ENCODE results near the gene USP38. TPM values are rescaled to one million over a fixed set of nuclear protein-coding genes. Genes with fewer than 3 reads are reported as not detected.
"Not testable (repeated sequence)": the region's sequence is repeated elsewhere in the genome, so short reads cannot be mapped to it uniquely, and the experiment has no call there.

The USP38 gene, protein sequence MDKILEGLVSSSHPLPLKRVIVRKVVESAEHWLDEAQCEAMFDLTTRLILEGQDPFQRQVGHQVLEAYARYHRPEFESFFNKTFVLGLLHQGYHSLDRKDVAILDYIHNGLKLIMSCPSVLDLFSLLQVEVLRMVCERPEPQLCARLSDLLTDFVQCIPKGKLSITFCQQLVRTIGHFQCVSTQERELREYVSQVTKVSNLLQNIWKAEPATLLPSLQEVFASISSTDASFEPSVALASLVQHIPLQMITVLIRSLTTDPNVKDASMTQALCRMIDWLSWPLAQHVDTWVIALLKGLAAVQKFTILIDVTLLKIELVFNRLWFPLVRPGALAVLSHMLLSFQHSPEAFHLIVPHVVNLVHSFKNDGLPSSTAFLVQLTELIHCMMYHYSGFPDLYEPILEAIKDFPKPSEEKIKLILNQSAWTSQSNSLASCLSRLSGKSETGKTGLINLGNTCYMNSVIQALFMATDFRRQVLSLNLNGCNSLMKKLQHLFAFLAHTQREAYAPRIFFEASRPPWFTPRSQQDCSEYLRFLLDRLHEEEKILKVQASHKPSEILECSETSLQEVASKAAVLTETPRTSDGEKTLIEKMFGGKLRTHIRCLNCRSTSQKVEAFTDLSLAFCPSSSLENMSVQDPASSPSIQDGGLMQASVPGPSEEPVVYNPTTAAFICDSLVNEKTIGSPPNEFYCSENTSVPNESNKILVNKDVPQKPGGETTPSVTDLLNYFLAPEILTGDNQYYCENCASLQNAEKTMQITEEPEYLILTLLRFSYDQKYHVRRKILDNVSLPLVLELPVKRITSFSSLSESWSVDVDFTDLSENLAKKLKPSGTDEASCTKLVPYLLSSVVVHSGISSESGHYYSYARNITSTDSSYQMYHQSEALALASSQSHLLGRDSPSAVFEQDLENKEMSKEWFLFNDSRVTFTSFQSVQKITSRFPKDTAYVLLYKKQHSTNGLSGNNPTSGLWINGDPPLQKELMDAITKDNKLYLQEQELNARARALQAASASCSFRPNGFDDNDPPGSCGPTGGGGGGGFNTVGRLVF
- total RNA-seq (2014; rRNA removed; shearing (Covaris generic); ENCODE audit: low replicate concordance), result 16.6 and 31.3 TPM in 2 replicates

DNA sequence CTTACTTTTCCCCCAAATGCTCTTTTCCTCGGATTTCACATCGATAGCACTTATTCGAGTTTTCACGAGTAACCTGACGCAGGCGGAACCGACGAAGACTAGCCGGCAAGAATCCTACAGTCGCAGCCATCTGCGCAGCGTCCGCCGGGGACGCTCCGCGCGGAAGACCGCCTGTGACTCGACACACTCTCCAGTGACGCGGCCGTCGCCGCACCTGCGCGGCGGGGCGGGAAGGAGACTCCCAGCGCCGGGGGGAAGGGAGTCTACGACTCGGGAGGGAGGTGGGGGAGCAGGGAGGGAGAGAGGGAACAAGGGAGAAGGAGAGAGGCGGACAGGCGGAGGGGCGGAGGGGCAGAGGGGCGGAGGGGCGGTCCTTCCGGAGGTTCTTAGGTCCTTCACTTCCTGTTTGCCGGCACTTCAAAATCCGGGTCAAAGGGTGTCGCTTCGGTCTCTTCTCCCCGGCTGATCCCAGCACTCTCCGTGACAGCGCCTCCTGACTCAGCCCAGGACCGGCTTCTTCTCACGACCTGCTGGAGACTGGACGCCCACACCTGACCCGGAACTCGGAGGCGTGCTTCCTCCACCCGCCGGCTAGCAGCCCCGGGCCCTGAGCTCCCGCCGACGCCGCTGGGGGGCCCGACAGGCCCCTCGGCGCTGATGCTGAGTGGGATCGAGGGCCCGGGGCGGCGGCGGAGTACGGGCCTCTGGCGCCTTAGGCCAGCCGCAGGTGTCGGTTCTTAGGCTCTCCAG, at the start of gene USP38:
Gene USP38, plus strand, starts transcription at position 415 of the 750 bp plus-strand sequence. CDS start 534 bp downstream, outside the sequence.
- peak; percentile 95 for DNase-seq
- peaks cover 19% of the 10 kb centered on the region for H4K20me1 ChIP-seq (ENCODE audit: insufficient read depth, low read depth, low read length)
- peaks cover 41% of the 10 kb centered on the region for H3K4me1 ChIP-seq (ENCODE audit: low read length)
- H3K27me3 ChIP-seq (ENCODE audit: low read length), result no peaks in the 10 kb centered on the region
- no peaks in the 10 kb centered on the region for H3K9me3 ChIP-seq (ENCODE audit: low read length)
- peaks cover 63% of the 10 kb centered on the region for H3K79me2 ChIP-seq (ENCODE audit: low read length)
- peak within 1 kb of the TSS; percentile 60 for H3K27ac ChIP-seq (ENCODE audit: low read length)
- H3K9me2 ChIP-seq (replicated peaks; ENCODE audit: insufficient read depth, low read length), result no peaks in the 10 kb centered on the region
- H3K4me3 ChIP-seq (ENCODE audit: low read length), result peak within 1 kb of the TSS; percentile 84
- H3K9ac ChIP-seq (ENCODE audit: low read length), result peak within 1 kb of the TSS; percentile 85
- peak within 1 kb of the TSS; percentile 39 for H2AFZ ChIP-seq (ENCODE audit: low read length)
- peaks cover 11% of the 10 kb centered on the region; the same call in 1 of the 2 replicates for H3K36me3 ChIP-seq (ENCODE audit: insufficient read depth, low read length)
- H3K4me2 ChIP-seq (ENCODE audit: low read depth, low read length, poor library complexity, severe bottlenecking), result peak within 1 kb of the TSS; percentile 91

- no peak overlapping the region for H2AFZ ChIP-seq (ENCODE audit: low read length)
- no peaks in the 10 kb centered on the region for H4K20me1 ChIP-seq (ENCODE audit: insufficient read depth, low read depth, low read length)
- no peak overlapping the region for H3K4me2 ChIP-seq (ENCODE audit: low read depth, low read length, poor library complexity, severe bottlenecking)
- no peaks in the 10 kb centered on the region for H3K9me2 ChIP-seq (replicated peaks; ENCODE audit: insufficient read depth, low read length)
- no peak overlapping the region for H3K4me3 ChIP-seq (ENCODE audit: low read length)
- no peaks in the 10 kb centered on the region for H3K4me1 ChIP-seq (ENCODE audit: low read length)
- no peak overlapping the region for H3K27ac ChIP-seq (ENCODE audit: low read length)
- H3K36me3 ChIP-seq (ENCODE audit: insufficient read depth, low read length), result no peaks in the 10 kb centered on the region
- H3K9me3 ChIP-seq (ENCODE audit: low read length), result no peaks in the 10 kb centered on the region
- H3K9ac ChIP-seq (ENCODE audit: low read length), result no peak overlapping the region
- DNase-seq, result no peak
- no peaks in the 10 kb centered on the region for H3K79me2 ChIP-seq (ENCODE audit: low read length)
- no peaks in the 10 kb centered on the region for H3K27me3 ChIP-seq (ENCODE audit: low read length)
Observed at GRCh38 chr4:143135358-143135757, 49.4 kb upstream of the USP38 start.

DNA sequence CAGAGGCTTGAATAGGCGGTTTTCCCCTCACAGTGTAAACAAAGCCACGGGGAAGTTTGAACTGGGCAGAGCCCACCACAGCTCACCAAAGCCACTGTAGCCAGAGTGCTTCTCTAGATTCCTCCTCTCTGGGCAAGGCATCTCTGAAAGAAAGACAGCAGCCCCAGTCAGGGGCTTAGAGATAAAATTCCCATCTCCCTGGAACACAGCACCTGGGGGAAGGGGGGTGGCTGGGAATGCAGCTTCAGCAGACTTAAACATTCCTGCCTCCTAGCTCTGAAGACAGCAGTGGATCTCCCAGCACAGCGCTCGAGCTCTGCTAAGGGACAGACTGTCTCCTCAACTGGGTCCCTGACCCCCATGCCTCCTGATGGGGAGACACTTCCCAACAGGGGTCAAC, 44.0 kb upstream of the USP38 start:
- Histone ChIP-seq H4K20me1 (ENCODE audit: insufficient read depth, low read depth, low read length) (no peaks in the 10 kb centered on the region), H3K79me2 (ENCODE audit: low read length) (no peaks in the 10 kb centered on the region), H3K9ac (ENCODE audit: low read length) (no peak overlapping the region)

DNA sequence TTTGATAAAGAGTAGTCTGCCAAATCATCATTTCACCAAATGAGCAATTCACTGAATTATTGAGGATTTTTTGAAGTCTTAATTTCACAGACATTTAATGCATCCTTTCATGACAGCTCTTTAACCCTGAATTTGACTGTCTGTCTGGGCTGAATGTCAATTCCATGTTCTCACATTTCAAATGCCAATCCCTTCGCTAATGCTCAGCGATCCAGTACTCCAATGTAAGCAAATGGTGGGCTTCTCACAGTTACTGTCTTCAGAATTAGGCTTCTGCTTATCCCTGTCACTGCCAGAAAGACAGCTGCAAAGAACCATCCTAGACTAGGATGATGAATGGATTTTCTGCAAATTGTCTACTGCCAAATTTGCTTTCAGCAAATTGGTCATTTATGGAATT, 36.2 kb upstream of the USP38 start:
- H3K4me3 ChIP-seq (ENCODE audit: low read length), result no peak overlapping the region
- no peaks in the 10 kb centered on the region for H3K27me3 ChIP-seq (ENCODE audit: low read length)
- no peak overlapping the region for H3K27ac ChIP-seq (ENCODE audit: low read length)
- no peaks in the 10 kb centered on the region; the same call in 1 of the 2 replicates for H3K9me2 ChIP-seq (replicated peaks; ENCODE audit: insufficient read depth, low read length)
- DNase-seq, result no peak
- H3K4me1 ChIP-seq (ENCODE audit: low read length), result no peaks in the 10 kb centered on the region
- no peaks in the 10 kb centered on the region for H3K36me3 ChIP-seq (ENCODE audit: insufficient read depth, low read length)
- H4K20me1 ChIP-seq (ENCODE audit: insufficient read depth, low read depth, low read length), result no peaks in the 10 kb centered on the region
- no peak overlapping the region for H3K9ac ChIP-seq (ENCODE audit: low read length)
- no peaks in the 10 kb centered on the region for H3K79me2 ChIP-seq (ENCODE audit: low read length)
- no peaks in the 10 kb centered on the region for H3K9me3 ChIP-seq (ENCODE audit: low read length)
- H2AFZ ChIP-seq (ENCODE audit: low read length), result no peak overlapping the region
- H3K4me2 ChIP-seq (ENCODE audit: low read depth, low read length, poor library complexity, severe bottlenecking), result no peak overlapping the region

More for the DNA sequence above, 44.0 kb upstream of the USP38 start:
- H3K27me3 ChIP-seq (ENCODE audit: low read length), result no peaks in the 10 kb centered on the region
- no peaks in the 10 kb centered on the region for H3K4me1 ChIP-seq (ENCODE audit: low read length)
- H2AFZ ChIP-seq (ENCODE audit: low read length), result no peak overlapping the region
- no peak for DNase-seq
- H3K36me3 ChIP-seq (ENCODE audit: insufficient read depth, low read length), result no peaks in the 10 kb centered on the region
- H3K9me2 ChIP-seq (replicated peaks; ENCODE audit: insufficient read depth, low read length), result no peaks in the 10 kb centered on the region
- H3K4me3 ChIP-seq (ENCODE audit: low read length), result no peak overlapping the region
- H3K27ac ChIP-seq (ENCODE audit: low read length), result no peak overlapping the region
- H3K4me2 ChIP-seq (ENCODE audit: low read depth, low read length, poor library complexity, severe bottlenecking), result no peak overlapping the region
- no peaks in the 10 kb centered on the region for H3K9me3 ChIP-seq (ENCODE audit: low read length)

- H3K36me3 ChIP-seq (ENCODE audit: insufficient read depth, low read length), result no peaks in the 10 kb centered on the region
Observed at GRCh38 chr4:143156853-143157252, 27.9 kb upstream of the USP38 start.

DNA sequence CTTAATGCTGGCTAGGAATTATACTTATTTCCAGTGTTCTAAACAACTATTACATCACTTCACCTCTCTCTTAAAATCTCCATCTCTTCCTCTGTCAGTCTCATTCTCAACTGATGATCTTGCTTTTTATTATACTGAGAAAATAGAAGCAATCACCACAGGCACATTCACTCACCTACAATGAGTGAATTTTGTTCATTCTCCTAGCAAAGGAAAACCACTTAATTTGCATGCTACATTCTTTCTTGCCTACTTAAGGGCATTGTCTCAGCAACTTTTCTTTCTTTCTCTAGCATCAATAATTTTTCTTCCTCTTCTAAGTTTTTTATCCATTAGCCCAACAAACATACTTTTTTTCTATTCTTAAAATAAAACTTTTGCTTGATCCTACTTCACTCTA, 21.1 kb upstream of the USP38 start:
- H3K79me2 ChIP-seq (ENCODE audit: low read length), result no peaks in the 10 kb centered on the region
- H3K4me3 ChIP-seq (ENCODE audit: low read length), result no peak overlapping the region
- no peaks in the 10 kb centered on the region for H3K9me2 ChIP-seq (replicated peaks; ENCODE audit: insufficient read depth, low read length)
- H3K36me3 ChIP-seq (ENCODE audit: insufficient read depth, low read length), result no peaks in the 10 kb centered on the region
- H3K27ac ChIP-seq (ENCODE audit: low read length), result no peak overlapping the region
- H3K9me3 ChIP-seq (ENCODE audit: low read length), result no peaks in the 10 kb centered on the region
- no peak overlapping the region for H2AFZ ChIP-seq (ENCODE audit: low read length)
- H3K27me3 ChIP-seq (ENCODE audit: low read length), result no peaks in the 10 kb centered on the region
- H4K20me1 ChIP-seq (ENCODE audit: insufficient read depth, low read depth, low read length), result no peaks in the 10 kb centered on the region
- no peak for DNase-seq
- H3K4me1 ChIP-seq (ENCODE audit: low read length), result no peaks in the 10 kb centered on the region; the same call in 1 of the 2 replicates
- no peak overlapping the region for H3K4me2 ChIP-seq (ENCODE audit: low read depth, low read length, poor library complexity, severe bottlenecking)
- H3K9ac ChIP-seq (ENCODE audit: low read length), result no peak overlapping the region

More at GRCh38 chr4:143156853-143157252, 27.9 kb upstream of the USP38 start:
- Histone ChIP-seq H3K9ac (ENCODE audit: low read length) (no peak overlapping the region), H3K27me3 (ENCODE audit: low read length) (no peaks in the 10 kb centered on the region; the same call in 1 of the 2 replicates), H3K79me2 (ENCODE audit: low read length) (no peaks in the 10 kb centered on the region), H3K27ac (ENCODE audit: low read length) (no peak overlapping the region), H3K9me3 (ENCODE audit: low read length) (no peaks in the 10 kb centered on the region), H3K4me1 (ENCODE audit: low read length) (no peaks in the 10 kb centered on the region), H3K9me2 (replicated peaks; ENCODE audit: insufficient read depth, low read length) (no peaks in the 10 kb centered on the region; the same call in 1 of the 2 replicates), H4K20me1 (ENCODE audit: insufficient read depth, low read depth, low read length) (no peaks in the 10 kb centered on the region), H2AFZ (ENCODE audit: low read length) (no peak overlapping the region), H3K4me2 (ENCODE audit: low read depth, low read length, poor library complexity, severe bottlenecking) (no peak overlapping the region), H3K4me3 (ENCODE audit: low read length) (no peak overlapping the region)
- no peak for DNase-seq

DNA sequence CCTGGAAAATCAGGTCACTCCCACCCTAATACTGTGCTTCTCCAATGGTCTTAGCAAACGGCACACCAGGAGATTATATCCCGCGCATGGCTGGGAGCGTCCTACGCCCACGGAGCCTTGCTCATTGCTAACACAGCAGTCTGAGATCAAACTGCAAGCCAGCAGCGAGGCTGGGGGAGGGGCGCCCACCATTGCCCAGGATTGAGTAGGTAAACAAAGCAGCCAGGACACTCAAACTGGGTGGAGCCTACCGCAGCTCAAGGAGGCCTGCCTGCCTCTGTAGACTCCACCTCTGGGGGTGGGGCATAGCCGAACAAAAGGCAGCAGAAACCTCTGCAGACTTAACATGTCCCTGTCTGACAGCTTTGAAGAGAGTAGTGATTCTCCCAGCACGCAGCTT, 18.0 kb upstream of the USP38 start:
- not testable (repeated sequence) for H3K4me3 ChIP-seq (ENCODE audit: low read length); DNase-seq; H3K9me2 ChIP-seq (replicated peaks; ENCODE audit: insufficient read depth, low read length); H3K9ac ChIP-seq (ENCODE audit: low read length); H4K20me1 ChIP-seq (ENCODE audit: insufficient read depth, low read depth, low read length); H3K9me3 ChIP-seq (ENCODE audit: low read length); H3K4me2 ChIP-seq (ENCODE audit: low read depth, low read length, poor library complexity, severe bottlenecking); H2AFZ ChIP-seq (ENCODE audit: low read length); H3K79me2 ChIP-seq (ENCODE audit: low read length); H3K27me3 ChIP-seq (ENCODE audit: low read length); H3K27ac ChIP-seq (ENCODE audit: low read length); H3K36me3 ChIP-seq (ENCODE audit: insufficient read depth, low read length); H3K4me1 ChIP-seq (ENCODE audit: low read length)
